ENCODE results near the gene KCNK4. TPM values are rescaled to one million over a fixed set of nuclear protein-coding genes. Genes with fewer than 3 reads are reported as not detected.

The KCNK4 gene
- total and polyA plus RNA-seq, 2 of the 13 experiments (the other 11 are each of a cell fraction or from before 2014, with no cell fraction given), result not detected

DNA sequence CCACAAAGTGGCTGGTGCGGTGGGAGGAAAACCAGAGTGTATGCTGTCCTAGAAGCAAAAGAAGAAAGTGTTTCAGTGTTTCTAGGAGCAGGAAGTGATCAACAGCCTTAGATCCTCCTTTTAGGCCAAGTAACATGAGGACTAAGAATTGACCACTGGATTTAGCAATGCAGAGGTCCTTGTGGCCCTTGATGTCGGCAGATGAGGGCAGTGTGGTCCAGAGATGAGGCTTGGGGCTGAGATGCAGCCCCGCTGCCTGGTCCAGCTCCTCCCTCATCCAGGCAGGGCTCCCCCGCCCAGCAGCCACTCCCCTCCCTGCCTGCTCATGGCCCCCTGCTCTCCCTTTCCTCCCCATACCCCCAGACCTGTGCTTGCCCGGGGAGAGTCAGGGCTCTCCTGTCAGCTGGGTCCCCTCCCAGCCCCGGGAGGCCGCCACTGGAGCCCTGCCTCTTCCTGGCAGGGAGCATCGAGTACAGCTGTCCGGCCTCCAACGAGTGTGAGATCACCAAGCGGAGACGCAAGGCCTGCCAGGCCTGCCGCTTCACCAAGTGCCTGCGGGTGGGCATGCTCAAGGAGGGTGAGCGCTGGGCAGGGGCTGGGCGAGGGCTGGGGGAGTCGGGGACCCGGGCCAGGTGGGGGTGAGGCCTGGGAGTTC, 22.5 kb downstream of the KCNK4 start:
- 96% methylated on average over 17 of the region's 18 CpGs for WGBS (ENCODE audit: low lambda C conversion rate)
- peaks cover 0 to 18% of the 10 kb centered on the region in 2 experiments; a peak in 2 of 5 replicates for H3K36me3 ChIP-seq (replicated peaks in 1 of 2; ENCODE audit: control insufficient read depth in 1 of 2, insufficient read depth in 2 of 2, low read length in 2 of 2)
- POLR2A ChIA-PET, result no interaction called here

More for the DNA sequence above, 22.5 kb downstream of the KCNK4 start:
- no peak for FAIRE-seq
- DNase-seq (ENCODE audit: low spot score), result no peak
- no peak overlapping the region for H3K4me2 ChIP-seq (ENCODE audit: low read depth, low read length)
- H3K9me3 ChIP-seq (ENCODE audit: low read length), result no peaks in the 10 kb centered on the region
- no TSS peak for BruUV-seq (replicated peaks)
- intact Hi-C loops (cut with micrococcal nuclease; ENCODE audit: unreplicated experiment) (no loop called here), in situ Hi-C loops (cut with HindIII; ENCODE audit: extremely low pct_ligation_motif_present, low pct_unique_long_range_greater_than_20kb) (no loop called here)
- H3K79me2 ChIP-seq (ENCODE audit: insufficient read depth, low read length), result peaks cover 12% of the 10 kb centered on the region
- CTCF ChIA-PET (ENCODE audit: low intra/inter-chr PET ratio, low total read pairs), result no interaction called here
- H3K9ac ChIP-seq (ENCODE audit: insufficient read depth, low read depth, low read length), result no peak overlapping the region
- H2AFZ ChIP-seq (ENCODE audit: low read length), result no peak overlapping the region
- TF ChIP-seq RBFOX2 (IDR thresholded peaks at IDR 0.05; ENCODE audit: low read depth, low read length) (peak; percentile 63), GATAD1 (CRISPR knock-in tag; IDR thresholded peaks at IDR 0.05) (no peak), THAP11 (CRISPR knock-in tag; IDR thresholded peaks at IDR 0.05) (no peak), FOXP1 (IDR thresholded peaks at IDR 0.05) (no peak), FOXP1 (CRISPR knock-in tag; IDR thresholded peaks at IDR 0.05) (no peak), AGO2 (optimal IDR thresholded peaks at IDR 0.05; ENCODE audit: low read depth, low read length) (peak; percentile 83), NBN (conservative IDR thresholded peaks at IDR 0.05) (no peak)
- TF ChIP-seq, protein P1, sequence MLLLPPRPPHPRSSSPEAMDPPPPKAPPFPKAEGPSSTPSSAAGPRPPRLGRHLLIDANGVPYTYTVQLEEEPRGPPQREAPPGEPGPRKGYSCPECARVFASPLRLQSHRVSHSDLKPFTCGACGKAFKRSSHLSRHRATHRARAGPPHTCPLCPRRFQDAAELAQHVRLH (CRISPR knock-in tag; IDR thresholded peaks at IDR 0.05; ENCODE audit: borderline replicate concordance, low read depth), result no peak
- TF ChIP-seq, protein P2, sequence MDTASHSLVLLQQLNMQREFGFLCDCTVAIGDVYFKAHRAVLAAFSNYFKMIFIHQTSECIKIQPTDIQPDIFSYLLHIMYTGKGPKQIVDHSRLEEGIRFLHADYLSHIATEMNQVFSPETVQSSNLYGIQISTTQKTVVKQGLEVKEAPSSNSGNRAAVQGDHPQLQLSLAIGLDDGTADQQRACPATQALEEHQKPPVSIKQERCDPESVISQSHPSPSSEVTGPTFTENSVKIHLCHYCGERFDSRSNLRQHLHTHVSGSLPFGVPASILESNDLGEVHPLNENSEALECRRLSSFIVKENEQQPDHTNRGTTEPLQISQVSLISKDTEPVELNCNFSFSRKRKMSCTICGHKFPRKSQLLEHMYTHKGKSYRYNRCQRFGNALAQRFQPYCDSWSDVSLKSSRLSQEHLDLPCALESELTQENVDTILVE (CRISPR knock-in tag; IDR thresholded peaks at IDR 0.05), result no peak
- peaks cover 32% of the 10 kb centered on the region for H3K4me1 ChIP-seq (ENCODE audit: insufficient read depth, low read length)
- no peaks in the 10 kb centered on the region; a peak in 1 of 5 replicates for H3K27me3 ChIP-seq (ENCODE audit: control insufficient read depth in 1 of 2, insufficient read depth in 2 of 2, low read length in 2 of 2)
- ATAC-seq, result no peak
- H3K27ac ChIP-seq (ENCODE audit: extremely low read length, insufficient read depth, low read length), result no peak overlapping the region
- no peaks in the 10 kb centered on the region for H4K20me1 ChIP-seq (ENCODE audit: insufficient read depth, low read length)
- H3K4me3 ChIP-seq (replicated peaks in 1 of 3; ENCODE audit: insufficient read depth in 1 of 3, low read depth in 2 of 3, low read length in 3 of 3), result no peak overlapping the region

All from HepG2 (cell line).